ENCODE results near the gene SORCS1. TPM values are rescaled to one million over a fixed set of nuclear protein-coding genes. Genes with fewer than 3 reads are reported as not detected.
"Not testable (repeated sequence)": the region's sequence is repeated elsewhere in the genome, so short reads cannot be mapped to it uniquely, and the experiment has no call there.

Gene SORCS1
- total RNA-seq, 1 experiment from 2014 or later: 0.64 TPM

GRCh38 chr10:107051769-107052168 is 112.7 kb downstream of the SORCS1 start:
- DNase-seq (ENCODE audit: low spot score): no peak

- no peak for DNase-seq (ENCODE audit: low spot score)
Observed at GRCh38 chr10:107043461-107043860, 121.0 kb downstream of the SORCS1 start.

GRCh38 chr10:107037192-107038122 is 127.0 kb downstream of the SORCS1 start:
- DNase-seq (ENCODE audit: low spot score): no peak

GRCh38 chr10:107033799-107034422 is 130.6 kb downstream of the SORCS1 start:
- no peak for DNase-seq (ENCODE audit: low spot score)

GRCh38 chr10:107032700-107033401 is 131.7 kb downstream of the SORCS1 start:
- DNase-seq (ENCODE audit: low spot score): peak; percentile 31

GRCh38 chr10:107031931-107032699 is 132.4 kb downstream of the SORCS1 start:
- peak; percentile 48 for DNase-seq (ENCODE audit: low spot score)

GRCh38 chr10:107028236-107028635 is 136.3 kb downstream of the SORCS1 start:
- DNase-seq (ENCODE audit: low spot score): no peak

- DNase-seq (ENCODE audit: low spot score): no peak
Observed at GRCh38 chr10:107025676-107026075, 138.8 kb downstream of the SORCS1 start.

- not testable (repeated sequence) for DNase-seq (ENCODE audit: low spot score)
Observed at GRCh38 chr10:107024033-107024432, 140.5 kb downstream of the SORCS1 start.

GRCh38 chr10:107022600-107023354 is 141.7 kb downstream of the SORCS1 start:
- no peak for DNase-seq (ENCODE audit: low spot score)

GRCh38 chr10:107019154-107019553 is 145.4 kb downstream of the SORCS1 start:
- DNase-seq (ENCODE audit: low spot score): no peak

- no peak for DNase-seq (ENCODE audit: low spot score)
Observed at GRCh38 chr10:107013258-107014006, 151.1 kb downstream of the SORCS1 start.

- no peak for DNase-seq (ENCODE audit: low spot score)
Observed at GRCh38 chr10:107011992-107012391, 152.5 kb downstream of the SORCS1 start.

- DNase-seq (ENCODE audit: low spot score): no peak
Observed at GRCh38 chr10:107011105-107011504, 153.4 kb downstream of the SORCS1 start.

GRCh38 chr10:107010531-107010930 is 154.0 kb downstream of the SORCS1 start:
- no peak for DNase-seq (ENCODE audit: low spot score)

GRCh38 chr10:107004362-107004761 is 160.1 kb downstream of the SORCS1 start:
- DNase-seq (ENCODE audit: low spot score): no peak

GRCh38 chr10:107002068-107002467 is 162.4 kb downstream of the SORCS1 start:
- no peak for DNase-seq (ENCODE audit: low spot score)

GRCh38 chr10:106999118-106999707 is 165.3 kb downstream of the SORCS1 start:
- no peak for DNase-seq (ENCODE audit: low spot score)

GRCh38 chr10:106997721-106998120 is 166.8 kb downstream of the SORCS1 start:
- no peak for DNase-seq (ENCODE audit: low spot score)

GRCh38 chr10:106996510-106996909 is 168.0 kb downstream of the SORCS1 start:
- no peak for DNase-seq (ENCODE audit: low spot score)

Measured in A172 (cell line).